K562 (cell line): ENCODE data around the gene WDR18. TPM values are rescaled to one million over a fixed set of nuclear protein-coding genes. Genes with fewer than 3 reads are reported as not detected.

ENCODE experiments used
- BRD9 ChIP-seq: fragments of 450-650 bp; IDR thresholded peaks from 2 replicates; pipeline ENCODE4 v1.6.1; 2018; ENCODE audit warnings: low read depth; ENCODE audit not compliant: partially characterized antibody
- BRF1 ChIP-seq: IDR thresholded peaks from 3 replicates; pipeline ENCODE4 v1.6.1; 2011; ENCODE audit warnings: borderline replicate concordance, mild to moderate bottlenecking; ENCODE audit not compliant: insufficient read length; ENCODE audit errors: extremely low read depth
- CBX1 ChIP-seq: sonication (generic); IDR thresholded peaks from 2 replicates; pipeline ENCODE4 v1.6.1; 2016; ENCODE audit warnings: antibody characterized with exemption, low read depth, mild to moderate bottlenecking
- EZH2 ChIP-seq: IDR thresholded peaks from 2 replicates; pipeline ENCODE4 v1.6.1; 2012; ENCODE audit warnings: low read depth, mild to moderate bottlenecking, inconsistent platforms, low read length, borderline replicate concordance
- PHB2 ChIP-seq: fragments of 450-650 bp; IDR thresholded peaks from 2 replicates; pipeline ENCODE4 v1.6.1; 2017; ENCODE audit warnings: low read depth
- TCF7L2 ChIP-seq: fragments of 150-350 bp; IDR thresholded peaks from 2 replicates; pipeline ENCODE4 v1.6.1; 2016; ENCODE audit warnings: low read depth, mild to moderate bottlenecking, low read length, moderate library complexity
- polyA plus RNA-seq, 8 experiments: library from polyadenylated mRNA; depleted of rRNA in 4 of 8; stranded (reverse) in 5 of 8; unstranded in 3 of 8; fragments of >200 nt; fragmentation: Nextera tagmentation in 2 of 8; fragmentation: Illumina TruSeq in 1 of 8; extraction: Ambion mirVana in 2 of 8; extraction: Trizol in 1 of 8; gene quantifications; 2 replicates each; pipeline versions ENCODE4 v1.2.1 to v1.2.3, GENCODE V29; 2011 to 2014; ENCODE audit warnings: inconsistent platforms in 1 of 8, missing spikeins in 1 of 8
- total RNA-seq, 7 experiments: library from RNA; depleted of rRNA in 6 of 7; stranded (reverse); fragments of >200 nt in 6 of 7; fragmentation: Illumina TruSeq in 2 of 7; extraction: Trizol in 2 of 7; gene quantifications; 2 replicates each; pipeline versions ENCODE4 v1.2.1 to v1.2.3, GENCODE V29; 2011 to 2021; ENCODE audit warnings: low replicate concordance in 1 of 7
- TF ChIP-seq, protein P1 (sequence below): fragments of 450-650 bp; IDR thresholded peaks from 2 replicates; pipeline ENCODE4 v1.6.1; 2018; ENCODE audit not compliant: partially characterized antibody
- TF ChIP-seq, protein P2 (sequence below), 2 experiments: fragments of 450-650 bp; IDR thresholded peaks; 2 replicates each; pipeline ENCODE4 v1.6.1; 2016; ENCODE audit warnings: mild to moderate bottlenecking in 2 of 2, borderline replicate concordance in 1 of 2, low read depth in 1 of 2, moderate library complexity in 1 of 2
- TF ChIP-seq, protein P3 (sequence below): sonication (generic); IDR thresholded peaks from 2 replicates; pipeline ENCODE4 v1.6.1; 2016
- TF ChIP-seq, protein P4 (sequence below): fragments of 200-400 bp; formaldehyde crosslinking; IDR thresholded peaks from 2 replicates; pipeline ENCODE4 v1.6.1; 2017; ENCODE audit warnings: mild to moderate bottlenecking, low read depth, low read length, moderate library complexity

The WDR18 gene
- total and polyA plus RNA-seq, 9 of the 15 experiments (the other 6 are each of a cell fraction or from before 2014, with no cell fraction given): 0.65 to 181 (median 30.1) TPM

DNA sequence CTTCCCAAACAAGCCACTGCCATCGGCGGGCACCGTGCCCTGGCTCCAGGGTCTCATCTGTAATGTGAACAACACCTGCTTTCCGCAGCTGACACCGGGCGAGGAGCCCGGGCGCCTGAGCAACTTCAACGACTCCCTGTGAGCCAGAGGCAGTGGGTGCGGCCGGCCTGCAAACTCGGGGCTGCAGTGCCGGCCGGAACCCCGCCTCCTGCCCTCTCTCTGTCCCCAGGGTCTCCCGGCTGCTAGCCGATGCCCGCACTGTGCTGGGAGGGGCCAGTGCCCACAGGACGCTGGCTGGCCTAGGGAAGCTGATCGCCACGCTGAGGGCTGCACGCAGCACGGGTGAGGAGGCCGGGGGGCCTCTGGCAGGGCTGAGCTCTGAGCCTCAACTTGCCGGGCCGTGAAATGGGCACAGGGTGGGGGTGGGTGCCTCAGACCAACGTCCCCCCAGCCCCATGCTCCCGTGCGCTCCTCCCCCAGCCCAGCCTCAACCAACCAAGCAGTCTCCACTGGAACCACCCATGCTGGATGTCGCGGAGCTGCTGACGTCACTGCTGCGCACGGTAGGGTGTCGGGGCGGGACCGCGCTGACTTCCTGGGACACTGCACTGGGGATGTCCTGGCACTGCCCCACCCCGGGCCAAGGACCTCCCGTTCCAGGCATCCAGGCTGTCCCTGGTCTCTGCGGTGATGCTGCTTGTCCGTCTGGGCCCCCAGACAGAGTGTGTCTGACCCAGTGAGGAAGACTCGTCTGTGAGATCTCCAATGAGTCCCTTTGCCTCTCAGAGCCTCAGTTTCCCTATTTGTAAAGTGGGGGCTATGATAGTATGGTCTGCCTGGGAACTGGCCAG lies 57.9 kb downstream of the WDR18 start (continued):
- TF ChIP-seq CBX1: peak; percentile 94
- TF ChIP-seq TCF7L2: no peak
- TF ChIP-seq BRF1: no peak
- TF ChIP-seq, protein P1, sequence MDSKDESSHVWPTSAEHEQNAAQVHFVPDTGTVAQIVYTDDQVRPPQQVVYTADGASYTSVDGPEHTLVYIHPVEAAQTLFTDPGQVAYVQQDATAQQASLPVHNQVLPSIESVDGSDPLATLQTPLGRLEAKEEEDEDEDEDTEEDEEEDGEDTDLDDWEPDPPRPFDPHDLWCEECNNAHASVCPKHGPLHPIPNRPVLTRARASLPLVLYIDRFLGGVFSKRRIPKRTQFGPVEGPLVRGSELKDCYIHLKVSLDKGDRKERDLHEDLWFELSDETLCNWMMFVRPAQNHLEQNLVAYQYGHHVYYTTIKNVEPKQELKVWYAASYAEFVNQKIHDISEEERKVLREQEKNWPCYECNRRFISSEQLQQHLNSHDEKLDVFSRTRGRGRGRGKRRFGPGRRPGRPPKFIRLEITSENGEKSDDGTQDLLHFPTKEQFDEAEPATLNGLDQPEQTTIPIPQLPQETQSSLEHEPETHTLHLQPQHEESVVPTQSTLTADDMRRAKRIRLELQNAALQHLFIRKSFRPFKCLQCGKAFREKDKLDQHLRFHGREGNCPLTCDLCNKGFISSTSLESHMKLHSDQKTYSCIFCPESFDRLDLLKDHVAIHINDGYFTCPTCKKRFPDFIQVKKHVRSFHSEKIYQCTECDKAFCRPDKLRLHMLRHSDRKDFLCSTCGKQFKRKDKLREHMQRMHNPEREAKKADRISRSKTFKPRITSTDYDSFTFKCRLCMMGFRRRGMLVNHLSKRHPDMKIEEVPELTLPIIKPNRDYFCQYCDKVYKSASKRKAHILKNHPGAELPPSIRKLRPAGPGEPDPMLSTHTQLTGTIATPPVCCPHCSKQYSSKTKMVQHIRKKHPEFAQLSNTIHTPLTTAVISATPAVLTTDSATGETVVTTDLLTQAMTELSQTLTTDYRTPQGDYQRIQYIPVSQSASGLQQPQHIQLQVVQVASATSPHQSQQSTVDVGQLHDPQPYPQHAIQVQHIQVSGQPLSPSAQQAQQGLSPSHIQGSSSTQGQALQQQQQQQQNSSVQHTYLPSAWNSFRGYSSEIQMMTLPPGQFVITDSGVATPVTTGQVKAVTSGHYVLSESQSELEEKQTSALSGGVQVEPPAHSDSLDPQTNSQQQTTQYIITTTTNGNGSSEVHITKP: peak; percentile 33
- TF ChIP-seq, protein P2, sequence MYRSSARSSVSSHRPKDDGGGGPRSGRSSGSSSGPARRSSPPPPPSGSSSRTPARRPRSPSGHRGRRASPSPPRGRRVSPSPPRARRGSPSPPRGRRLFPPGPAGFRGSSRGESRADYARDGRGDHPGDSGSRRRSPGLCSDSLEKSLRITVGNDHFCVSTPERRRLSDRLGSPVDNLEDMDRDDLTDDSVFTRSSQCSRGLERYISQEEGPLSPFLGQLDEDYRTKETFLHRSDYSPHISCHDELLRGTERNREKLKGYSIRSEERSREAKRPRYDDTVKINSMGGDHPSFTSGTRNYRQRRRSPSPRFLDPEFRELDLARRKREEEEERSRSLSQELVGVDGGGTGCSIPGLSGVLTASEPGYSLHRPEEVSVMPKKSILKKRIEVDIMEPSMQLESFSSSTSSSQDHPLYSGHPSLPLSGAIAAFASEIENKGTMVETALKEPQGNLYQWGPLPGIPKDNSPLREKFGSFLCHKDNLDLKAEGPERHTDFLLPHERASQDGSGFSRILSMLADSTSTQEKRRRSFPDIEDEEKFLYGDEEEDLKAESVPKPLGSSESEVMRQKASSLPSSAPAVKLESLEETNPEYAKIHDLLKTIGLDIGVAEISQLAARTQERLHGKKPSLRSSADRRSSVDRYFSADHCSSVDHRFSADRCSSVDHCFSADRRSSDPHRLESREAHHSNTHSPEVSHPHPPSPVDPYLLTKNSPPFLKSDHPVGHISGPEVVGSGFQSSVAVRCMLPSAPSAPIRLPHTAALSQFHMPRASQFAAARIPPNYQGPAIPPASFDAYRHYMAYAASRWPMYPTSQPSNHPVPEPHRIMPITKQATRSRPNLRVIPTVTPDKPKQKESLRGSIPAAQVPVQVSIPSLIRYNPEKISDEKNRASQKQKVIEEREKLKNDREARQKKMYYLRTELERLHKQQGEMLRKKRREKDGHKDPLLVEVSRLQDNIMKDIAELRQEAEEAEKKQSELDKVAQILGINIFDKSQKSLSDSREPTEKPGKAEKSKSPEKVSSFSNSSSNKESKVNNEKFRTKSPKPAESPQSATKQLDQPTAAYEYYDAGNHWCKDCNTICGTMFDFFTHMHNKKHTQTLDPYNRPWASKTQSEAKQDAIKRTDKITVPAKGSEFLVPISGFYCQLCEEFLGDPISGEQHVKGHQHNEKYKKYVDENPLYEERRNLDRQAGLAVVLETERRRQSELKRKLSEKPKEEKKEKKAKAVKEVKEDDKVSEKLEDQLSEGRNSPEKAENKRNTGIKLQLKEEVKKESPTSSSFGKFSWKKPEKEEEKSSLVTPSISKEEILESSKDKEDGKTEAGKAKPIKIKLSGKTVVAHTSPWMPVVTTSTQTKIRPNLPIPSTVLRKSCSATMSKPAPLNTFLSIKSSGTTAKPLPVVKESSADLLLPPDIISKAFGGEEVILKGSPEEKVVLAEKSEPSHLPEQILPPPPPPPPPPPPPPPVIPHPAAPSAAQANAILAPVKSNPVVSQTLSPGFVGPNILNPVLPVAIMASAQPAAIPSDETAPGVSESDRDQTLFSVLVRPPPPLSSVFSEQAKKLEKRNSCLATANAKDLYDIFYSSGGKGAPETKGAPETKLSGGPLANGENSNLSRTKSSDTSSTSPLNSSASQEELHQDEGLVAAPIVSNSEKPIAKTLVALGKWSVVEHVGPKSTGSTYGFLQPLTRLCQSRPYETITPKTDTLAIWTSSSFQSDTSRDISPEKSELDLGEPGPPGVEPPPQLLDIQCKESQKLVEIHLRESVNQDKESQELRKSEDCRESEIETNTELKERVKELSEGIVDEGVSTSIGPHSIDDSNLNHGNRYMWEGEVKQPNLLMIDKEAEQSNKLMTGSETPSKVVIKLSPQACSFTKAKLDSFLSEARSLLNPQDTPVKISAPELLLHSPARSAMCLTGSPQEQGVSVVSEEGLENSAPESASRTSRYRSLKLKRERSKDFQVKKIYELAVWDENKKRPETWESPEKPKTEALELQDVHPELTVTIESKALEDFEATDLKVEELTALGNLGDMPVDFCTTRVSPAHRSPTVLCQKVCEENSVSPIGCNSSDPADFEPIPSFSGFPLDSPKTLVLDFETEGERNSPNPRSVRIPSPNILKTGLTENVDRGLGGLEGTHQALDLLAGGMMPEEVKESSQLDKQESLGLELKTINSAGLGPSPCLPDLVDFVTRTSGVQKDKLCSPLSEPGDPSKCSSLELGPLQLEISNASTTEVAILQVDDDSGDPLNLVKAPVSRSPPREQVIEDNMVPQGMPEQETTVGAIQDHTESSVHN (IDR thresholded peaks at IDR 0.05; ENCODE audit: borderline replicate concordance in 1 of 2, low read depth in 1 of 2): no peak
- no peak for TF ChIP-seq PHB2
- no peak for TF ChIP-seq BRD9
- TF ChIP-seq EZH2: no peak
- TF ChIP-seq, protein P3, sequence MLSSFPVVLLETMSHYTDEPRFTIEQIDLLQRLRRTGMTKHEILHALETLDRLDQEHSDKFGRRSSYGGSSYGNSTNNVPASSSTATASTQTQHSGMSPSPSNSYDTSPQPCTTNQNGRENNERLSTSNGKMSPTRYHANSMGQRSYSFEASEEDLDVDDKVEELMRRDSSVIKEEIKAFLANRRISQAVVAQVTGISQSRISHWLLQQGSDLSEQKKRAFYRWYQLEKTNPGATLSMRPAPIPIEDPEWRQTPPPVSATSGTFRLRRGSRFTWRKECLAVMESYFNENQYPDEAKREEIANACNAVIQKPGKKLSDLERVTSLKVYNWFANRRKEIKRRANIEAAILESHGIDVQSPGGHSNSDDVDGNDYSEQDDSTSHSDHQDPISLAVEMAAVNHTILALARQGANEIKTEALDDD: no peak
- TF ChIP-seq, protein P4, sequence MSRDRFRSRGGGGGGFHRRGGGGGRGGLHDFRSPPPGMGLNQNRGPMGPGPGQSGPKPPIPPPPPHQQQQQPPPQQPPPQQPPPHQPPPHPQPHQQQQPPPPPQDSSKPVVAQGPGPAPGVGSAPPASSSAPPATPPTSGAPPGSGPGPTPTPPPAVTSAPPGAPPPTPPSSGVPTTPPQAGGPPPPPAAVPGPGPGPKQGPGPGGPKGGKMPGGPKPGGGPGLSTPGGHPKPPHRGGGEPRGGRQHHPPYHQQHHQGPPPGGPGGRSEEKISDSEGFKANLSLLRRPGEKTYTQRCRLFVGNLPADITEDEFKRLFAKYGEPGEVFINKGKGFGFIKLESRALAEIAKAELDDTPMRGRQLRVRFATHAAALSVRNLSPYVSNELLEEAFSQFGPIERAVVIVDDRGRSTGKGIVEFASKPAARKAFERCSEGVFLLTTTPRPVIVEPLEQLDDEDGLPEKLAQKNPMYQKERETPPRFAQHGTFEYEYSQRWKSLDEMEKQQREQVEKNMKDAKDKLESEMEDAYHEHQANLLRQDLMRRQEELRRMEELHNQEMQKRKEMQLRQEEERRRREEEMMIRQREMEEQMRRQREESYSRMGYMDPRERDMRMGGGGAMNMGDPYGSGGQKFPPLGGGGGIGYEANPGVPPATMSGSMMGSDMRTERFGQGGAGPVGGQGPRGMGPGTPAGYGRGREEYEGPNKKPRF: no peak
